Fibroblast of skin of left quadriceps (primary cell): ENCODE data around the gene PDE3A.

Source experiments
- DNase-seq, 2 experiments: peaks; one replicate each; pipeline ENCODE4 v3.0.0-alpha.2; 2013; ENCODE audit warnings: low read depth in 2 of 2

Gene PDE3A

DNA sequence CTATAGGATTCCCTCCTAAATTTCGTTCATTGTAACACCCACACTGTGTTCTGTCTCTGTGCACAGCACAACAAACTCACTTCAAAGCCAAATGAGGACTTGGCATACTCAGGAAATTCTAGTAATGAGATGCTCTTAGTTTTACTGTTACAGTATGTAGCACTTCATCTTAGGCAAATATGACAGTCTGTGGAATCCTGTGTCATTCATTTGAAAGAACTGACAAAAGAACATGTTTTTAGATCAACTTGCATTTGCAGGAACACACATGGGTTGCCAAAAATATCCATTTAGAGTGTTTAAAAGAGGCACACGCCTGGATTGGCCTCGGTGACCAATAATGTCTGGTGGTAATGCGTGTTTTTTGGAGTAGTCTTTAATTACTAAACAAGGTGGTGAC lies 56.5 kb downstream of the PDE3A start:
- DNase-seq, result no peak

DNA sequence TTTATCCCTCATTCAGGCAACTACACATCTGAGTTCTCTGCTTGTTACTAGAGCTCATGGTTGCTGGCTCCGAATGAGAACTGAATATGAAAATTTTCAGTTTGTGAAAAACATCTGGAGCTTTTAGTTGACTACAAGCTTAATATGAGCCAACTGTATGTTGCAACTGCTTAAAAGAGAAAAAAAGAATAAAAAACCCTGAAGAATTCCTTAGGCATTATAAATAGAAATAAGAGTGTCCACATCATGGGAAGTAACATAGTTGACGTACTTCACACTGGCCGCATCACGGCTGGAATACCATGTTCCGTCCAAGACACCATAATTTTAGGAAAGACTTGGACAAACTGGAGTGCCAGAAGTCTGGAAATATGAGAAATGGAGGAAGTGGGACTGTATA lies 57.9 kb downstream of the PDE3A start:
- DNase-seq, result peak; percentile 37 to 49

DNA sequence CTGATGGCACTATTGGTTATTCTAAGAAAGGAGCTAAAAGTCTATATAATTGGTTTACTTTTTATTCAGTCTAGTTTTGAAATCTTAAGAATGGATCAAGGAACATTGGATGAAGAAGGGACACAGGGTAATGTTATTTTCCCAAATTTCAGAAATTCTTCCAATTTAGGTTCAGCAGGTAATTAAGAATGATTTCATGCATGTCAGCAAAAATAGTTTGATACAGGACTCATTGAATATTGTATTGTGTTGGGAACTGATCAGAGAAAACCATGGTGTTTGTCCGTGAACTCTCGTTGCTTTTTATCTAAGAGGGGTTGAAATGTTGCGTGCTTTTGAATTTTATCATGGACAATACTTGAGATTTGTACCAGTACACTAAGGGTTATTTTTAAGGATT lies 58.6 kb downstream of the PDE3A start:
- DNase-seq, result no peak

DNA sequence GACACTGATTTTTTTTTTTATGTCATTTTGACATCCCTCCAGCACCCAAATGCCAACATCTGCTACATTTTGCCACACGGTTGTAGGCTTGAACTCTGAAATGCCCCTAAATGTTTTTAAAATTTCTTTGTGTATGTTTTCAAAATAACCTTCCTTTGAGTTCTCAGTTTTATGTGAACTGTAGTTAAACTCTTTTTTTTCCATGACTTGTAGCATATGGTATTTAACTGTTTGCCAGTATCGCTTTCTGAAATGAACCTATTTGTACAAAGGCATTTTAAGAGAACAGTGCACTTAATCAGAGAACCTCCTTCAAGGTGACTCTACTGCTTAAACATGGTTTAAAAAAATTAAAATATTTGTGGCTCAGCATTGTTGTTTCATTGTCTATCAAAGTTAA lies 61.5 kb downstream of the PDE3A start:
- no peak for DNase-seq

DNA sequence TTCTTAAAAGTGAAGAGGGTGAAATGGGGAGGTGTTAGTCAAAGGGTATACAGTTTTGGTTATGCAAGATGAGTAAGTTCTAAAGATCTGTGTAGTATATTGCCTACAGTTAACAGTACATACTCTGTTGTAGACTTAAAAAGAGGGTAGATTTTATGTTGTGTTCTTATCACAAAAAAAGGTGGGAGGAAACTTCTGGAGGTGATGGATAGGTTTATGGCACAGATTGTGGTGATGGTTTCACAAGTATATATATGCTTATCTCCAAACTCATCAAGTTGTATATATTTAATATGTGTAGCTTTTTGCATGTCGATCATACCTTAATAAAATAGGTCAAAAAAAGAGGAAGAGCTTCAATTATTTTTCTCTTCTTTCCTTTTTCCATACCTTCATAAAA lies 64.0 kb downstream of the PDE3A start:
- DNase-seq, result no peak

DNA sequence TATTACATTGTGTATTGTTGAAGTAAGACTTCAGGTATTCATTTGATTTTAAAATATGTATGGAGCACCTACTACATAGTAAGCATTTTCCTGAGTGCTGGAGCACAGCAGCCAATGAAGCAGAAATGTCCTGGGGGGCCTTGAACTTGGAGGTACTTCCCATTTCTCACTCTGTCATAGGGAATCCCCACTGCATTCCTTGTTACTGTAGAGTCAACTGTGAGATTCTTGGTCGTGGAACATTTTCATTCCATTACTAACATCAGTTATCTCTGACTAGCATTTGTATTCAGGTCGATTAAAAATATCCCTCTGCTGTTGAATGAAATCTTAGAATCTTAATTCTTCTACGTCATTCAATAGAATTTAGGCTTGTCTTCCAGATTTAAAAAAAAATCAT lies 66.7 kb downstream of the PDE3A start:
- no peak for DNase-seq

DNA sequence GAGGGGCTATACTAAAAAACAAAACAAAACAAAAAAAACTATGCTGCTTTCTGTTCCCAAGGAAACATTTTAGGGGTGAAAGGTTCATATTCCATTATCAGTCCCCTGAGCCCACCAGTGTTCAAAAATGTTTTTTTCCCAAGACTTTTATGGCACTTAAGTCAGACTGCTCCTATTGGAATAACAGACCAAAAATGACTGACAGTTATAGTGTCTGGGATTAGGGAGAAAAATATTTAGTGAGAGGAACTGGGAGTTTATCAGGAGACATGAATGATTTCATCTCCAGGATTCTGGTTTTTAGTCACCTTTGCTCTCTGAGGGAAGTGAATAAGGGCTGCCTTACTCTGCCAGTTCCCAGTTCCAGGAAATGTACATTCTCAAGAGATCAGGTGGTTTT lies 68.0 kb downstream of the PDE3A start:
- peak; percentile 41 to 48 for DNase-seq

DNA sequence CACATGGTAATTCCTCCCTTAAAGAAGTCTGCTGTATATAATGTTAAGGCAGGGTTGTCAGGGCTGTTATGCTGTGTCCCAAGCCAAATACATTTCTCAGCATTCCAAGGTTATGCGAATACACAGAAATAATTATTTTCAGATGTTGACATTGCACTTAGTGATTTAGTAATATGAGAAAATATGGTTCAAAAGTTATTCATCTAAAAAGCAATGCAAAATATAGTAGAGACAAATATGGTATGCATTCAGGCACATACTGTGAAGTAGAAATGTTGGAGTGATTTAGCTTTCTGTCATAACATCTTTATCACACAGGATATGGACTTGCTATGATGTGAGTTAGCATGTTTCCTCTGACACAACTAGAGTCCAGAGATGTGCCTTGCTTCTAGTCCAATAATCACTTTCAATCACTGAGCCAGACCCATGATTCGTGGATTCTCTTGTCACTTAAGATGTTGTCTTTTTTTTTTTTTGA lies 70.0 kb downstream of the PDE3A start:
- DNase-seq, result peak; percentile 96

DNA sequence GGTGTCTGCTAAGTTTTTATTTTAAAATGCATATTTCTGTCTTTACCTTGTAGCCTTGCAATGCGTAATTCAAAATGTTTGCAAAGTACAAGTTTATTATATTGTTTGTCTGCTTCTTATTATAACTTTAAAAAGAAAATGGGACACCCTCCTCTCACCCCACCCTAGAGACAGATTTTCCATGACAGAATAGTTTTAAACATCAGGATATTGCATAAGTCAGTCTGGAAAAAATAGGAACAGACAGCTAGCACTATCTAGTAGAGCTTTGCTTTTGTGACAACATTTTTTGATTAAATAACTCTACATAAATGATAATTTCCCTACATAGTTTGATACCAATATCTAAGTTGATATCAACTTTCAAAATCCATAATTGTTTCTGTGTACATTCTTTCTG lies 71.3 kb downstream of the PDE3A start:
- DNase-seq, result no peak

DNA sequence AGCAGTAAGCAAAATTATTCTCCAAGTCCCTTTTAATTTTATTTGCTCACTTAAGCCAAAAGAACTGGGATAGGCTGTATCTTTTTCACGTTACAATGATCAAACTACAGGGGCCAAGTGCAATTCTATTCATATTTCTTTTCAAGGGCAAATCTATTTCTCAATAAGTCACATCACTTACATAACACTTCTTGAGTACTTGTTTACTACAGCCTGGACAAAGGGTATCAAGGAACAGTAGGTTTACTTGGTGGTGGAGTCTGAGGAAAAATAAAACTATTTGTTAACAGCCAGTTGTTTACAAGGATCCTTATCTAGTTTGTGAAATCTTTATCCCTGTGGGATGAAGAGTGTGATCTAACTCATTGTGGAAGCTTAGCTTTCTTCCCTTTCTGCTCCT lies 72.1 kb downstream of the PDE3A start:
- no peak for DNase-seq

DNA sequence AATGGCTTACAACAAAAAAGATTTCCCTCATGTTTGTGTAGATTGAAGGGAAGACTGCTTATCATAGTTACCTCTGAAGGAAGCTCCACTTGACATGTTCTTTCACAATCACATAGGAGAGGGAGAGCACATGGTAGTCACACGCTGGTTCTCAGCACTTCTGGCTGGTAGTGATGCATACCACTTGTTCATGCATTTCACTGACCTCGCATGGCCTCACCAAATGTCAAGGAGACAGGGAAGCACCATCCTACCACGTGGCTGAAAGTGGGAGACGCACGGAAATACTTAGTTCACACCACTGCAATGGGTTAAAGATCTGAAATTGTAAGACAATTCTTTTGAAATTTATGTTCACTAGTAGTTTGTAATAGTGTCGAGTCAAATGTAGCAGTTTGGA lies 74.0 kb downstream of the PDE3A start:
- DNase-seq, result no peak

DNA sequence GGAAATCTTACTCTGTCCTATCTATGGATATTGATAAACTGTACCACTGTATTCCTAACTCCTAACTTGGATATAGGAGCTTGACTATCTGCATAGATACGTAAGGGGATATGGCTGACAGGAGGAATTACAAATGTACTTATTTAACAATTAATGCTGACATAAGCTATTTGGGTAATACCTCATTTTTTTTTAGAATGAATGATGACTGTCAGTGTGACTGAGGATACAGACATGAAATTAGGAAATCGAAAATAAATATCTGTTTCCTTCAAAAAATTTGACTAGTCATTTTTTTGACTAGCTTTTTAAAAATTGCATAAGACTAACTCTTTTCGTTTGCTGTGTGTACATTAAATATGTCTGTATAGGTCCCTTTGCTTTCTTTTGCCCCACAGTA lies 74.9 kb downstream of the PDE3A start:
- DNase-seq, result no peak

DNA sequence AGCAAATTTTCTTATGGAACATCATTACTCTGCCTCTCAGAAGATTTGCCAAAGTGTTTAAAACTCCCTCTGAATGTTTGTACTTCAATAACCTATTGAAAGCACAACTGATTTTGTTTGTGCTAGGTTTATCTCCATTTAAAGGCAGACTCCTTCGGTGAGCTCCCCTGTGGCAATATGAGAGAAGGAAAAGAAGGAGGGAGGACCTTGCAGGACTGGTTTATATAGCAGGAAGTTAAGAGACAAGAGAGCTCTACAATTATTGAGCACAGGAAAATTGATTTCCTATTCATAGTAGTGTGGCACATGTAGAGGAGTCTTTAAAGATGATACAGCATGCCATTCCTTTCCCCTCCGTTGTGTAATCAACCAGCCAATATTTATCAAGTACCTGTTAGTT lies 75.5 kb downstream of the PDE3A start:
- DNase-seq, result no peak

DNA sequence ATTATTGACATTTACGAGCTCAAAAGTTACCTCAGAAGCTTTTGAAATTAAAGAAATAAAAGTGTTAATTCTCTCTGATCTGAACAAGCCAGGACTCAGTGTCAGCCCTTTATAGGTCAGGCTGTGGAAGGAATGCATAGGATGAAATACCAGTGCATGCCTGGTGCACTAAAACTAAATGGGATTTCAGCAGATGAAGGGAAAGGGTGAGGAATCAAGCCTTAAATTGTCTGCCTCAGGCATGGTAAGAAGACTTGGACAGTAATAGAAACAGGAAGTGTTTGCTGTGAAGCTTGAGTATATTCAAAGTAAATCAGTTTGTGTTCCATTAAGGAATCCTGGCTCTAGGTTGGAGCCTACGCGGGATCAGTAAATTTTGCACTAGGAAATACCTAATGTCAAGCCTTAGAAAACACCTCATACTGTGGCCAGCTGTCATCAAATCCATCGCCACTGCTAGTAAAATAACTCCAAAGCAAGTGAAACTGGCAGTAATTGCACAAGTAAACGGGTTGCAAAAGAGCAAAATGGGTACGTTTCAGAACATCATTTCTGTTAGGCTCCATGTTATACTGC lies 76.3 kb downstream of the PDE3A start:
- DNase-seq, result no peak

DNA sequence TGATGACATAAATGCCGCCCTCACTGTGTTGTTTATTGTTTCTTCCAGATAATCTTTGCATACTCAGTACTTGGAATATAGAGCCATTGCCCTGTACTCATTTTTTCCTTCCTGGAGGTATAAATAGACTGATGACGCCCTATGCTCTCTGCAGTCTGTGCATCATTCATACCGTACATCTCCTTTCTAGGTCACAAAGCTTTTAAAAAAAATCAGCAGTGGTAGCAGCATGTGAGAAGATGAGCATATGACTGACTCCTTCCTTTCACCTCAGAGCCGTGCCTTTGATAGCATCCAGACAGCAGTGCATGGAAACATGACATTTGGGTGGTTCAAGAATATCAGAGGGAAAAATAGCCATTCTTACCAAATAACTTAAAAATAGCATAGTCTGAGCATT lies 77.3 kb downstream of the PDE3A start:
- no peak for DNase-seq

DNA sequence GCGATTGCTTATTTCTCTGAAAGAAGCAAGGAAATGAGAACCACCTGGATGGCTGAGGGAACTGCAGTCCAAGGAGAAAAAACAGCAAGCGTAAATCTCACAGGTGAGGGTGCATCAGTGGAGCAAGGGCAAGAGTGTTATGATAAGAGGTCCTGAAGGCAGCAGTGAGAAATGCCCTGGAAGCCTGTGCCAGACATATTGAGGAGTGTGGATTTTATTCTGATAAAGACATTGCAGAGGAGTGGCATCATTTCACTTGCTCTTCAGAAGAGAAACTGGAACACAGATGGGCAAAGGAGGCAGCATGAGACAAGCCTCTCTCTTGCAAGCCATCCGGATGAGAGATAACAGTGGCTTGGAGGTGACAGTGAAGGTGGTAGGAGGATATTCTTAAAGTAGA lies 78.5 kb downstream of the PDE3A start:
- DNase-seq, result no peak

DNA sequence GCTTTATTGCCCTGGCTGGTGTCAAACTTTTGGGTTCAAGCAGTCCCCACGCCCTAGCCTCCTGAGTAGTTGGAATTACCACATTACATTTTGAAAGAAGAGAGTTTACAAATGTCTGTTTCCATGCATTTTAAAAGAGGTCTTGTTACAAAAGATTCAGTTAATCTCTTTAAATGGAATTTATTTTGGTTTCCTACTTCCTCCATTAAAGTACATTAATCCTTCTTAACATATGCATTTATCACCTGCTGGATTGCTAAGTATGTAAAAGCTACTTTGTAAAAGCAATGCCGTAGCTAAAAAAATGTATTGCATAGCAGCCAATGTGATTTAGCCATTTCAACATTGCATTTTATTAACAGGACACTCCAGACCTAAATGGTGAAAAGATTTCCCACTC lies 80.4 kb downstream of the PDE3A start:
- DNase-seq, result no peak

DNA sequence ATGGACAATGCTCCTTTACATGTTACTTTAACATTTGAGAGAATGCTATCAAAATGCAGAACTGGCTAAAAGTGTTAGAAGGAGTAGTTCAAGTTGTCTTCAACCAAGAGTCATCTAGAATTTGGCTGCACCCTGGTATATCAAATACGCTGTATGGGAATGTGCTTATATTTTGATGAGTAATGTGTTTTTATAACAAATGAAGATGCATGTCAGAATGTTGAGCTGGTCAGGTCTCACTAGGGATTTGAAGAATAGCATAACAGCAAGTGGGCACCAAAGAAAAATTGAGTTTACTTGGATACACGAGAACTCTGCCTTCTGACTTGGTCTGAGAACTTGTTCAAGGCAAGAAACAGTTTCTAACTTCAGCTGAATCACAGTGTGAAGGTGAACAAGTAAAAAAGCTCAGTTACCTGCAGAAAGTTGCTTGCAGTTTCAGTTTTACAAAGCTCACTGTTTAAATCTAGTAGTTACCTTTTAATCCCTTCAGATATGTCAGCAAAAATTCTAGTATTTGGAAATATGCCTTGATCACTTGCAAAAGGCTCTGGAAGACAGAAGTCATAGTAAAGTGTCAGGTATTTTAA lies 82.3 kb downstream of the PDE3A start:
- no peak for DNase-seq

DNA sequence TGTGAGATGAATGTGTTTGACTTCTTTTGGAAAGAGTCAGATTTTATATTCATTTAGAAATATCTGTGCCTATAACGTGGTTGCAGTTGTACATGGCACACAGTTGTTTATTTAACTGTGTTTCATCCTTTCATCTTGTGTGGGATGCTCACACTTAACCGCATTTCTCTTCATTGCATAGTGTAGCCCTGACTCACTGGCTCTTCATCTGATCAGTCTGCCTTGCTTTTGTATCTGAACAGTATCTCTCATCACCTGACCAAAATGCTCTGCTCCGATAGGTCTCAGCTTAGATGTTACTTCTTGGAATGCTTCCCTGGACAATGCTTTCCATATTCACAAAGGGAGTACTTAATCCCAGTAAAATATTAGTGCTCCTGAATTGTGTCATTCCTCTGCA lies 83.4 kb downstream of the PDE3A start:
- peak; percentile 70 to 73 for DNase-seq

DNA sequence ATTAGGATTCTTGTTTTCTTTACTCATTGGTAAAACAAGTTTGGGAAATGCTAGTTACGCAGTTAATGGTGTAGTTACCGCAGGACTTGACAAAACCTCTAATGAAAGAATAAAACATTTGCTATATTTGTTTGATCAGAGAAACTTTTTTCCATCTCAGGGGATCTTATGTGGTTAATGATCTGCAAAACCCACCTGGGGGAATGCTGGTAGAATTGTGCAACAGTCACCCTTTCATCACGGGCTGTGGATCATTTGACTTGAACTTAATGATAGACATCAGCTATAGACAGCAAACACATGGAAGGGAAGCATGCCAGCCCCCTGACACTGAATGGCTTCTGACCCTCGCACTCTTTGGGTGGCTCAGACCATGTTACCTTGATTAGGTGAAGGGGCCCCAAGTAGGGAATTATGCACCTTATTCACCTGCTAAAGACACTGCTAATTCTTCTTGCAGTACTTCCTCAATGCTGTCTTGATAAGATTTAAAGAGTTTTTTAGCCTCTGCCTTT lies 84.2 kb downstream of the PDE3A start:
- no peak for DNase-seq

DNA sequence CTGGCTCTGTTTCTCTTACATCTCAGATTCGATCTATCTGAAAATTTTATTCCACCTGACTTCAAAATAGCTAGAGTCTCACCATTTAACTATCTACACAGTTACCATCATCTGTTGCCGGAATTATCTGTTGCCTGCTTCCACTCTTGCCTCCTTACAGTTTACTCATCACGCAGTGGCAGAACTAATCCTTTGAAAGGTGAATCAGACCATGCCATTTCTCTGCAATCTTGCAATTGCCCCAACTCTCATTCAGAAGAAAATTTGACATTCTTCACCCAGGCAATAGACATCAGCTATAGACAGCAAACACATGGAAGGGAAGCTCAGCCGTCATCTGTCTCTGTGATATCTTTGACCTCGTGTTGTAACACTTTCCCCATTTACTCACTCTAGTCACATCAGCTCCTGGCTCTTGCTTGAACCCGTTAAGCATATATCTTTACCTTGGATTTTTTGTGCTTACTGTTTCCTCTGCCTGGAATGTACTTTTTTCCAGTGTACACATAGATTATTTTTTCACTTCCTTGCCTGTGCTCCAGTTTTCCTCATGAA lies 85.5 kb downstream of the PDE3A start:
- DNase-seq, result no peak

DNA sequence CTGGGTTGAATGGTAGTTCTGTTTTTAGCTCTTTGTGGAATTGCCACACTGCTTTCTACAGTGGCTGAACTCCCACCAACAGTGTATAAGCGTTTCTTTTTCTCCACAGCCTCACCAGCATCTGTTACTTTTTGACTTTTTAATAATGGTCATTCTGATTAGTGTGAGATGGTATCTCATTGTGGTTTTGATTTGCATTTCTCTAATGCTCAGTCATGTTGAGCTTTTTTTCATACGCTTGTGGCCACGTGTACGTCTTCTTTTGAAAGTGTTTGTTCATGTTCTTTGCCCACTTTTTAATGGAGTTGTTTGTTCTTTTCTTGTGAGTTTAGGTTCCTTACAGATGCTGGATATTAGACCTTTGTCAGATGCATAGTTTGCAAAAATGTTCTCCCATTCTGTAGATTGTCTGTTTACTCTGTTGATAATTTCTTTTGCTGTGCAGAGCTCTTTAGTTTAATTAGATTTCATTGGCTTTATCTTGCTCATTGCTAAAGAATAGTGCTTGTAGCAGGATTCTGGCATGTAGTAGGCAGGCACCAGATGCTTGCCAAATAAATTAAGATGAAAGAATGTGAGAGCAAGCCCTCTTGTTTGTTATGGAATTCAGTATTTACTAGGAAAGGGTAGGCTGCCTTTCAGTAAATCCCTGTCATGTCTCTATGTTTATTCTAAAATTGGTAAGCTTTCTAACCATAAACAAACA lies 86.8 kb downstream of the PDE3A start:
- DNase-seq, result no peak

DNA sequence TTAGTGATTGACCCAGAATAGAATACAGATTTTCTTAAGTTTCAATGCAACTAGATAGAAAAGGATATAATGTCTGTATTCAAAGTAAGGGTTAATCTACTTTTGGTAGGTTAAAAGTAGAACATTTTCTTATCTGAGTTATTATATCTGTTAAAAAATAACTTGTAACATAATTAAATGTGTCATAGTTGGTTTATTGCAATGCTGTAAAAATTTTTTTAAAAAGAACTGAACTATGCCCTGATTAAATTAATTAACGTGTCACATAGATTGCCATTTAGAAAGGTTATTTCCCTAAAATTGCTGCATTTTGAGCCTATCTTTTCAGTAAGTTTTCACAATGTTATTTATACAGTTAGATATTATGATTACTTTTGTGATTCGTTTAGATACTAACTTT lies 89.2 kb downstream of the PDE3A start:
- DNase-seq, result no peak
